Measurements from ENCODE around the gene MADCAM1.

The MADCAM1 gene

GRCh38 chr19:488505-489417 is 7.5 kb upstream of the MADCAM1 start:
- peak; percentile 99 for DNase-seq (ENCODE audit: low spot score)
- in situ Hi-C loops (cut with MboI; ENCODE audit: low pct_unique_long_range_greater_than_20kb, low sequenced_read_pairs, unreplicated experiment), result no loop called here
- TF ChIP-seq, protein P1, sequence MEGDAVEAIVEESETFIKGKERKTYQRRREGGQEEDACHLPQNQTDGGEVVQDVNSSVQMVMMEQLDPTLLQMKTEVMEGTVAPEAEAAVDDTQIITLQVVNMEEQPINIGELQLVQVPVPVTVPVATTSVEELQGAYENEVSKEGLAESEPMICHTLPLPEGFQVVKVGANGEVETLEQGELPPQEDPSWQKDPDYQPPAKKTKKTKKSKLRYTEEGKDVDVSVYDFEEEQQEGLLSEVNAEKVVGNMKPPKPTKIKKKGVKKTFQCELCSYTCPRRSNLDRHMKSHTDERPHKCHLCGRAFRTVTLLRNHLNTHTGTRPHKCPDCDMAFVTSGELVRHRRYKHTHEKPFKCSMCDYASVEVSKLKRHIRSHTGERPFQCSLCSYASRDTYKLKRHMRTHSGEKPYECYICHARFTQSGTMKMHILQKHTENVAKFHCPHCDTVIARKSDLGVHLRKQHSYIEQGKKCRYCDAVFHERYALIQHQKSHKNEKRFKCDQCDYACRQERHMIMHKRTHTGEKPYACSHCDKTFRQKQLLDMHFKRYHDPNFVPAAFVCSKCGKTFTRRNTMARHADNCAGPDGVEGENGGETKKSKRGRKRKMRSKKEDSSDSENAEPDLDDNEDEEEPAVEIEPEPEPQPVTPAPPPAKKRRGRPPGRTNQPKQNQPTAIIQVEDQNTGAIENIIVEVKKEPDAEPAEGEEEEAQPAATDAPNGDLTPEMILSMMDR (IDR thresholded peaks at IDR 0.05; ENCODE audit: extremely low read depth, insufficient read depth, missing control alignments), result no peak

GRCh38 chr19:489418-490196 is 6.7 kb upstream of the MADCAM1 start:
- DNase-seq (ENCODE audit: low spot score), result peak; percentile 66
- TF ChIP-seq, protein P1 (IDR thresholded peaks at IDR 0.05; ENCODE audit: extremely low read depth, insufficient read depth, missing control alignments), result no peak
- in situ Hi-C loops (cut with MboI; ENCODE audit: low pct_unique_long_range_greater_than_20kb, low sequenced_read_pairs, unreplicated experiment), result no loop called here

GRCh38 chr19:491146-491741 is 5.0 kb upstream of the MADCAM1 start:
- in situ Hi-C loops (cut with MboI; ENCODE audit: low pct_unique_long_range_greater_than_20kb, low sequenced_read_pairs, unreplicated experiment), result no loop called here
- DNase-seq (ENCODE audit: low spot score), result no peak
- TF ChIP-seq, protein P1 (IDR thresholded peaks at IDR 0.05; ENCODE audit: extremely low read depth, insufficient read depth, missing control alignments), result no peak

GRCh38 chr19:492091-492531 is 4.2 kb upstream of the MADCAM1 start:
- DNase-seq (ENCODE audit: low spot score), result no peak
- in situ Hi-C loops (cut with MboI; ENCODE audit: low pct_unique_long_range_greater_than_20kb, low sequenced_read_pairs, unreplicated experiment), result no loop called here
- TF ChIP-seq, protein P1 (IDR thresholded peaks at IDR 0.05; ENCODE audit: extremely low read depth, insufficient read depth, missing control alignments), result no peak

- DNase-seq (ENCODE audit: low spot score), result no peak
- in situ Hi-C loops (cut with MboI; ENCODE audit: low pct_unique_long_range_greater_than_20kb, low sequenced_read_pairs, unreplicated experiment), result no loop called here
- TF ChIP-seq, protein P1 (IDR thresholded peaks at IDR 0.05; ENCODE audit: extremely low read depth, insufficient read depth, missing control alignments), result no peak
These were observed 2.7 kb upstream of the MADCAM1 start for GRCh38 chr19:493391-494170.
